MG63 (cell line): ENCODE data around the gene PEAK1. TPM values are rescaled to one million over a fixed set of nuclear protein-coding genes. Genes with fewer than 3 reads are reported as not detected.

Experiments used
- DNase-seq: peaks from one replicate; pipeline ENCODE4 v3.0.0-alpha.2; 2020
- H3K27me3 ChIP-seq: fragments of 250-450 bp; sonication (Bioruptor Pico); 2 replicates; pipeline ENCODE4 v1.5.1; 2020; ENCODE audit warnings: mild to moderate bottlenecking, moderate library complexity
- H3K36me3 ChIP-seq: fragments of 250-450 bp; sonication (Bioruptor Pico); 2 replicates; pipeline ENCODE4 v1.5.1; 2020; ENCODE audit warnings: mild to moderate bottlenecking, moderate library complexity
- H3K4me3 ChIP-seq: fragments of 250-450 bp; sonication (Bioruptor Pico); 2 replicates; pipeline ENCODE4 v1.5.1; 2020; ENCODE audit warnings: mild to moderate bottlenecking, moderate library complexity
- H3K9me3 ChIP-seq: fragments of 250-450 bp; sonication (Bioruptor Pico); 2 replicates; pipeline ENCODE4 v1.5.1; 2020; ENCODE audit warnings: mild to moderate bottlenecking, moderate library complexity
- total RNA-seq: library from RNA; depleted of rRNA; stranded (reverse); fragments of >200 nt; shearing (Covaris generic); gene quantifications from 2 replicates; pipeline ENCODE4 v1.2.3, GENCODE V29; 2014; ENCODE audit warnings: low replicate concordance

Gene PEAK1
- total RNA-seq, 1 experiment from 2014 or later, result 22.3 TPM

- Histone ChIP-seq H3K9me3 (no peaks in the 10 kb centered on the region), H3K27me3 (peaks cover 11% of the 10 kb centered on the region), H3K36me3 (peaks cover 16% of the 10 kb centered on the region), H3K4me3 (peak overlapping the region; percentile 80)
- no peak for DNase-seq
Observed at GRCh38 chr15:77071305-77072223, 348.3 kb downstream of the PEAK1 start.

- H3K4me3 ChIP-seq, result peak within 1 kb of the TSS; percentile 80
- H3K36me3 ChIP-seq, result peaks cover 16% of the 10 kb centered on the region
- peaks cover 6% of the 10 kb centered on the region for H3K27me3 ChIP-seq
- H3K9me3 ChIP-seq, result no peaks in the 10 kb centered on the region
- DNase-seq, result peak; percentile 94
Observed at GRCh38 chr15:77070495-77071304, 349.2 kb downstream of the PEAK1 start, which contains the start of gene TSPAN3. Gene TSPAN3, minus strand, starts transcription at chr15:77071109. Its CDS starts 155 bp downstream, at chr15:77070954.

- no peak for DNase-seq
- H3K36me3 ChIP-seq, result peaks cover 16% of the 10 kb centered on the region
- H3K9me3 ChIP-seq, result no peaks in the 10 kb centered on the region
- H3K27me3 ChIP-seq, result peaks cover under 1% of the 10 kb centered on the region; the same call in 1 of the 2 replicates
- H3K4me3 ChIP-seq, result peak overlapping the region; percentile 80
Observed at GRCh38 chr15:77070180-77070494, 349.8 kb downstream of the PEAK1 start.

GRCh38 chr15:77069521-77070121 is 350.3 kb downstream of the PEAK1 start:
- Histone ChIP-seq H3K36me3 (peaks cover 16% of the 10 kb centered on the region), H3K9me3 (no peaks in the 10 kb centered on the region), H3K4me3 (peak overlapping the region; percentile 80), H3K27me3 (no peaks in the 10 kb centered on the region)
- no peak for DNase-seq

- Histone ChIP-seq H3K36me3 (peaks cover 18% of the 10 kb centered on the region), H3K27me3 (no peaks in the 10 kb centered on the region), H3K9me3 (no peaks in the 10 kb centered on the region), H3K4me3 (no peak overlapping the region)
- DNase-seq, result no peak
Observed at GRCh38 chr15:77068633-77069032, 351.3 kb downstream of the PEAK1 start.

- Histone ChIP-seq H3K4me3 (no peak overlapping the region), H3K36me3 (peaks cover 18% of the 10 kb centered on the region), H3K27me3 (no peaks in the 10 kb centered on the region), H3K9me3 (no peaks in the 10 kb centered on the region)
- no peak for DNase-seq
Observed at GRCh38 chr15:77067691-77068367, 352.1 kb downstream of the PEAK1 start.

- no peak for DNase-seq
- H3K9me3 ChIP-seq, result no peaks in the 10 kb centered on the region
Observed at GRCh38 chr15:77066971-77067690, 352.8 kb downstream of the PEAK1 start.

GRCh38 chr15:77064539-77065308 is 355.2 kb downstream of the PEAK1 start:
- peaks cover 15% of the 10 kb centered on the region for H3K36me3 ChIP-seq
- peak; percentile 15 for DNase-seq
- no peak overlapping the region for H3K4me3 ChIP-seq
- H3K9me3 ChIP-seq, result no peaks in the 10 kb centered on the region
- H3K27me3 ChIP-seq, result no peaks in the 10 kb centered on the region

More at GRCh38 chr15:77066971-77067690, 352.8 kb downstream of the PEAK1 start:
- Histone ChIP-seq H3K36me3 (peaks cover 18% of the 10 kb centered on the region), H3K4me3 (no peak overlapping the region), H3K27me3 (no peaks in the 10 kb centered on the region)

GRCh38 chr15:77064063-77064462 is 355.8 kb downstream of the PEAK1 start:
- no peak overlapping the region for H3K4me3 ChIP-seq
- H3K27me3 ChIP-seq, result no peaks in the 10 kb centered on the region
- H3K9me3 ChIP-seq, result no peaks in the 10 kb centered on the region
- H3K36me3 ChIP-seq, result peaks cover 15% of the 10 kb centered on the region
- no peak for DNase-seq

GRCh38 chr15:77063249-77063648 is 356.7 kb downstream of the PEAK1 start:
- H3K4me3 ChIP-seq, result no peak overlapping the region
- no peaks in the 10 kb centered on the region for H3K9me3 ChIP-seq
- DNase-seq, result no peak
- peaks cover 11% of the 10 kb centered on the region for H3K36me3 ChIP-seq
- no peaks in the 10 kb centered on the region for H3K27me3 ChIP-seq

- H3K36me3 ChIP-seq, result peaks cover 8% of the 10 kb centered on the region
- no peaks in the 10 kb centered on the region for H3K9me3 ChIP-seq
- no peaks in the 10 kb centered on the region for H3K27me3 ChIP-seq
- H3K4me3 ChIP-seq, result no peak overlapping the region
- peak; percentile 53 for DNase-seq
Observed at GRCh38 chr15:77060546-77060945, 359.4 kb downstream of the PEAK1 start.

GRCh38 chr15:77059786-77060361 is 360.0 kb downstream of the PEAK1 start:
- Histone ChIP-seq H3K9me3 (no peaks in the 10 kb centered on the region), H3K36me3 (peaks cover 10% of the 10 kb centered on the region), H3K4me3 (no peak overlapping the region), H3K27me3 (no peaks in the 10 kb centered on the region)
- DNase-seq, result no peak

GRCh38 chr15:77058468-77058867 is 361.4 kb downstream of the PEAK1 start:
- no peak for DNase-seq
- H3K36me3 ChIP-seq, result peaks cover 8% of the 10 kb centered on the region
- H3K4me3 ChIP-seq, result no peak overlapping the region
- no peaks in the 10 kb centered on the region for H3K27me3 ChIP-seq
- H3K9me3 ChIP-seq, result no peaks in the 10 kb centered on the region

GRCh38 chr15:77057685-77058084 is 362.2 kb downstream of the PEAK1 start:
- no peaks in the 10 kb centered on the region for H3K27me3 ChIP-seq
- DNase-seq, result no peak
- H3K4me3 ChIP-seq, result no peak overlapping the region

GRCh38 chr15:77057072-77057471 is 362.8 kb downstream of the PEAK1 start:
- Histone ChIP-seq H3K4me3 (no peak overlapping the region), H3K36me3 (peaks cover 14% of the 10 kb centered on the region), H3K9me3 (no peaks in the 10 kb centered on the region), H3K27me3 (no peaks in the 10 kb centered on the region)
- DNase-seq, result no peak

More at GRCh38 chr15:77057685-77058084, 362.2 kb downstream of the PEAK1 start:
- Histone ChIP-seq H3K36me3 (peaks cover 8% of the 10 kb centered on the region), H3K9me3 (no peaks in the 10 kb centered on the region)
